GM19395 (cell line): ENCODE data around the gene ZFX.
"Not testable (repeated sequence)": the region's sequence is repeated elsewhere in the genome, so short reads cannot be mapped to it uniquely, and the experiment has no call there.

Source experiments
- ATAC-seq: cut with Tn5 transposase; IDR thresholded peaks from one replicate; pipeline ENCODE4 v1.9.1; 2021; ENCODE audit warnings: mild to moderate bottlenecking, moderate library complexity; ENCODE audit not compliant: unreplicated experiment

ZFX gene

GRCh38 chrX:24149351-24150050 lies at the start of gene ZFX:
Gene ZFX, plus strand, starts transcription at chrX:24149729. Its CDS starts 23,014 bp downstream, at chrX:24172743.
- ATAC-seq, result peak; percentile 45

GRCh38 chrX:24100713-24101112 lies 48.8 kb upstream of the ZFX start:
- no peak for ATAC-seq

GRCh38 chrX:24110069-24110468 lies 39.5 kb upstream of the ZFX start:
- no peak for ATAC-seq

GRCh38 chrX:24113181-24113580 lies 36.3 kb upstream of the ZFX start:
- no peak for ATAC-seq

DNA sequence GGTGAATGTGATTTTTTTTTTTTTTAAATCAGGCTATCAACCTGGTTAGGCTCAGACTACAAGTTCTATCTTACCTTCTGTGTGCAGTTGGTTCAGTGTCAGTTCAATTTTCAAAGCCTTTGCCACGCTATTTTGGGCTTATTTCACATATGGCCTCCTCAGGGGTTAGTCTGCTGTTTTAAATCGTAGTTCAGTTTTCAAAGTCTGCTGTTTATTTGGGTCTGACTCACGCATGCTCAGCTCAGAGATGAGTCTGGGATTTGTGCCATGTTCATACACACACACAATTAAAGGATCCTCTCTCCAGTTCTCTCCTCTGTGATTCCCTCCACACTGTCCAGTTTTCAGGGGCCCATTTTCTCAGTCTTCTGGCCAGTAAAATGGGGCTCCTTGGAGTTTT lies 32.3 kb upstream of the ZFX start:
- no peak for ATAC-seq

GRCh38 chrX:24124244-24124799 lies 25.2 kb upstream of the ZFX start:
- ATAC-seq, result no peak

DNA sequence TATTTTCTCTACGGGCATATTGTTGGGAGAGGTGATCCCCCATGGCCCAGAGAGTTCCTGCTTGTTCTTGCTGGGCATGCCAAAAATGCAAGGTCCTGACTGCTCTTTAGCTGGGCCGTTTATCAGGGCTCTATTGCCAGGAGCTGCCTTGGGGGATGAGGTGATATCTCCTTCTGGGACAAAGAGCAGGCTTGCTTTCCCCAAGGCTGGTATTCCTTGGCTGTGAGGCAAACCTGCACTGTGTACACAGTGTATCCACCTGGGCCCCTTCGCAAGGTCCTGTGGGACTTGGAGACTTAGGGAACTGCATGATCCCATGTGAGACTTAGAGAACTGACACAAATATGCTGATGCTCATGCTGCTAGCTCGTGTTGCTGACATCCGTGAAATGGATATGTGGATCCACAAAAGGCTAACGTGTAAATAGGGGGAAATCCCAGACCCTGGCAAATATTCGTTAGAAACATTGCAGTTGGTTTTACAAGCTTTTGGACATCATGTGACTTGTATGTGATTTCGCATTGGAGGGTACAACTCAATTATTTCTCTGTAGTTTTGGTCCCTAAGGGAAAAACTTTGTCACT lies 24.4 kb upstream of the ZFX start:
- ATAC-seq, result no peak

GRCh38 chrX:24131476-24131875 lies 18.1 kb upstream of the ZFX start:
- ATAC-seq, result no peak

DNA sequence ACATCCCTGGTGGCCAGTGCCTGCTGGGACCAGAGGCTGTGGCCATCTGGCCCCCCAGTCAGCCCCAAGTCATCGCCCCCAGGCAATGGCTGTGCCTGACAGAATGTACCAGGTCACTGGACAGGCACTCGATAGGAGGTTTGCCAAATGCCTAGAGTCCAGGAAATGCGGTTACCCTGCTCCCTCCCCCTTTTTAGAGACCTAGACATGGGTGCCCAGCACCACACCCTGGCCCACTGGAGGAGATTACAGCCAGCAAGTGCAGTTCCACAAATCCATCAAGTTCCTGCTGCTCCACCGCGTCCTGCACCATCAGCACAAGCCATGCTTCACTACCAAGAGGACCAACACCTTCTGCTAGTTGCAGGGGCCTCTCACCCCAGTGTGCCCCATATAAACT lies 16.2 kb upstream of the ZFX start:
- no peak for ATAC-seq

- not testable (repeated sequence) for ATAC-seq
Measured at GRCh38 chrX:24135768-24136167, 13.8 kb upstream of the ZFX start.

DNA sequence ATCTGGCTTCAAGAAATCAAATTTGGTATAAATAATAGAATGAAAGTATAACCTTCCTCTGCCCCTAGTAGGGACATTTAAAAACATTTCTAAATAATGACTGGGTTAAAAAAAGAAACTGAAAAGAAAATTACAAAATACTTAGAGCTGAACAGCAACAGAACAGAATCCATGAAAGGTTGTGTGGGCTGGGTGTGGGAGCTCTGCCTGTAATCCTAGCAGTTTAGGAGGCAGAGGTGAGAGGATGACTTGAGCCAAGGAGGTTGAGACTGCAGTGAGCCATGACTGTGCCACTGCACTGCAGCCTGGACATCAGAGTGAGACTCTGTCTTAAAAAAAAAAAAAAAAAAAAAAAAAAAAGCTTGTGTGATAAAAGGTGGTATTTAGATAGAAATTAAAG lies 12.3 kb upstream of the ZFX start:
- no peak for ATAC-seq

DNA sequence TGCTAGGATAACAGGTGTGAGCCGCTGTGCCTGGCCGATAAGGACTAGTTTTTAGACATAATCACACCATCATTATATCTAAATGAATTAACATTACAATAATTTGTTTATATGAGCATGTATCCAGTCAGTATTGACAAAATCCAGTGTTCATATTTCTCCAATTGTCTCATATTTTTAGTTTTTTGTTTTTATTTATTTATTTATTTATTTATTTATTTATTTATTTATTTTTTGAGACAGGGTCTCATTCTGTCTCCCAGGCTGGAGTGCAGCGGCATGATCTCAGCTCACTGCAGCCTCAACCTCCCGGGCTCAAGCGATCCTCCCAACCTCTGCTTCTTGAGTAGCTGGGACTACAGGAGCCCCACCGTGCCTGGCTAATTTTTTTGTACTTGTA lies 5.5 kb upstream of the ZFX start:
- not testable (repeated sequence) for ATAC-seq

DNA sequence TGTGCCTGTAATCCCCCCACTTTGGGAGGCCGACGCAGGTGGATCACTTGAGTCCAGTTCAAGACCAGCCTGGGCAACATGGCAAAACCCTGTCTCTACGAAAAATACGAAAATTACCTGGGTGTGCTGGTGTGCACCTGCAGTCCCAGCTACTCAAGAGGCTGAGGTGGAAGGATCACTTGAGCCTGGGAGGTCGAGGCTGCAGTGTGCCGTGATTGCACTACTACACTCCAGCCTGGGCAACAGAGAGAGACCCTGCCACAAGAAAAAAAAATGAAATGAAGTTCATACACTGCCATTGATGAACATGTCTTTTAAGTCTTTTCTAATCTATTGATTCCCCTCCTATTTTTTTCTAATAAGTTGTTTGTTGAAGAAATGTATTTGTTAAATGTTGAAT lies 5.0 kb upstream of the ZFX start:
- no peak for ATAC-seq

DNA sequence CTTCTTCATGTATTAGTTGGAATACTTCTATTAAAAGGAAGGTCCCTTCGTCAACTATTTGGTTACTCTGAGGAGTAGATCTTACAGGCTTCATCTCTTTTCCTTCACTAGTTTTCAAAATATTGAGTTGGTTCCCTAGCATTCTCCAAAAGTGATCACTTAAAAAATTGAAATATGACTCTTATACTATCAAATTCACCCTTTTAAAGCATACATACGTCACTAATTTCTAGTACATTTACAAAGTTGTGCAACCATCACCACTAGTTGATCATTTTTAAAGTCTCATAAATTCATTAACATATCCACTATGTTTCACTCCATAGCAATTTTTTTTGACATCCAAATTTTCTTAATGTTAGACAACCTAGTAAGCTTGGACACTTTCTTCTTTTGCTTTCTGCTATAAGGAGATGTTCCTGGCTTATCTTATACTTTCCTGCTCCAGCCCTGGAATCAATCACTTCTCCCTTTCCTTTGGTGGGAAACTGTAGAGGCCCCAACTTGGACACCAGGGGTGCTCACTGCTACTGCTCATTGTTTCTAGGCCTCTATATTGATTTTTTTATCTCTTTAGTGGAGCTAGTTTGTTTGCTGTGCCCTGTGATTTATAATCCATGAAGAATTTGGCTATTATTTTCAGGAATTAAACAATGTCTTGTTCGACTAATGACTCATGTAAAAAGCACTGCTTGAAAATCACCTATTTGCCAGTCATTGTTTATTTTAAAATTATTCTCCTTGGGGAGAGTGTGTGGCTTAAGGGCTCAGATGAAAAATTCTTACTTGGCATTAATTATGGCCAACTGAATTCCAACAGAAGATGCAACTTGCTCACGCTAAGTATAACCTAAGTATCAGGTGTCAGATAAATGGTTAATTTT lies 4.0 kb upstream of the ZFX start:
- no peak for ATAC-seq

DNA sequence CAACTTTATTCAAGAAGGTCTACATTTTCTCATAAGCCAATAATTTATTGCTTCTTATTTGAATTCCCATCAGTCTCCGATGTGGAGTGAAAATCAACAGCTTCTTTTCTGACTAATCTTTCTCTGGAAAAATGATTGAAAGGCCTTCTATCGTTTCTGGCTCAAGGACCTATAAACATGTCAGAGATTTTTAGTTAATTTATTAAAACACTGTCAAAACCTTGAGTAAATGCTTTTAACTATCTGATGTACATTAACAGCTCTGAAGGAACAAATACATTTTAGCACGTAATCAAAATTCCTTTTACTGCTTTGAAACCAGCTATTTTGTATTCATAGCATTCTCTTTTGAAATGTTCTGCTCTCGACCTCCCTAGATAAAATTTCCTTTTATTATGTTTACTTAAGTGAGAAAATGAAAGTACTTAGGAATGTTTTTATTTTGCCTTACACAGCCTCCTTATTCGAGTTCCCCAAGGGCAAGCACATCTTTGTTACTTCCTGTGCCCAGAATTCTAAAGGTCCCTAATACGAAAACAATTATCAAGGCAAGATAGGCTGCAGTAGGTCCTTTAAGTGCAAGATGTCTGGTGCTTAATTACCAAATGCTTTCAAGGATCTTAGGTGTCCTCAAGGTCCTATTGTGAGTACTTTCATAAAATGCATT lies 3.1 kb upstream of the ZFX start:
- no peak for ATAC-seq

DNA sequence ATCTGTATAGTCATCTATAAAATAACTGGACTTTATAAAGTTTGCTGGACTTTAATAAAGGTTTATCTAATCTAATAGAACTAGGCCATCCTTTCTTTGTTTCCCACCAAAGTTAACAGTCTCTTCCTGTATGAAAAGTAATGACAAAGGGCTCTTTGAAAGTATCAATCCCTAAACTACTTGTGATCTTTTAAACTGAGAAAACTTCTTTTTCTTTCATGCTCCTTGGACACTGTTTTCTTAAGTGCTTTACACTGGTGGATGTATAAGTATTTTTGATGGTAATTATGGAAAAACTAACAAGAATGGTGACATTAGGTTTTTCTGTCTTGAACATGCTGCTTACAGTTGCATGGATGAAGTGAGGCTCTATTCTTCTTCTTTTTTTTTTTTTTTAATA lies 2.4 kb upstream of the ZFX start:
- ATAC-seq, result no peak

- ATAC-seq, result no peak
Measured at GRCh38 chrX:24148121-24148520, 1.4 kb upstream of the ZFX start.

DNA sequence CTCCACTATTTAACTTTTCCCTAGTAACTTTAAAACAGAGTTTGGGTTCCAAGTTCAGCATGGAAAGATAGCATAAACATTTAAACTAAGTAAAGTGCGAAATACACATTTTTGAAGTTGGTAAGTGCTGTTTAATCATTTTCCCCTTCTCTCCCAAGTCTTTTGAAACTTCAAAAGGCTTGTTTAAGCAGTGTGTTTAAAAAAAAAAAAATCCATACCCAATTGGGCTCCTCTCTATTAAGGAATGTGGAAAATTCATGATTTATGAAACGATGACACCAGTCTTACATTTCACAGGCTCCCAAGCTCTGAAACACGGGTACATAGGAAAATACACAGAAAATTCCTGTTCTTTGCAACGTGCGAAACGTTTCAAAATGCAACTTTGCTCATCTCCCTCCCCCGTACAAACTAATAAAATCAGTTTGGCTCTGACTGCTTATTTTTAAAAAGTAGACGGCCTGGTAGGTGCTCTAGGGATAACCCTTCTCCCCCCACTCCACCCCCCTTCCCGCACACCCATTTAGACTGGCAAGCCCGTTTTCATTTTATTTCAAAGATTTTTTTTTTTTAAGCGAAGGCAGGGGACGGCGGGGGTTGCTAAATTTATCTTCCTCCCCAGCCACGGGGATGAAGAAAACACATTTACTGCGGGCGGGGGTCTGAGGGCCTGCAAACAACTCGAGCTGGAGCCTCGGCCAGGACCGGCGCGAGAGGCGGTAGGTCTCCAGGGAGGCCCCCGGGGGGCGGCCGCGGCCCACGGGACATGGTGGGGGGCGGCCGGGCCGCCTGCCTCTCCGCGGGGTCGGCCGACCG lies 786 bp upstream of the ZFX start:
- peak; percentile 5 for ATAC-seq

GRCh38 chrX:24150051-24150790 lies 692 bp downstream of the ZFX start:
- ATAC-seq, result peak; percentile 74

DNA sequence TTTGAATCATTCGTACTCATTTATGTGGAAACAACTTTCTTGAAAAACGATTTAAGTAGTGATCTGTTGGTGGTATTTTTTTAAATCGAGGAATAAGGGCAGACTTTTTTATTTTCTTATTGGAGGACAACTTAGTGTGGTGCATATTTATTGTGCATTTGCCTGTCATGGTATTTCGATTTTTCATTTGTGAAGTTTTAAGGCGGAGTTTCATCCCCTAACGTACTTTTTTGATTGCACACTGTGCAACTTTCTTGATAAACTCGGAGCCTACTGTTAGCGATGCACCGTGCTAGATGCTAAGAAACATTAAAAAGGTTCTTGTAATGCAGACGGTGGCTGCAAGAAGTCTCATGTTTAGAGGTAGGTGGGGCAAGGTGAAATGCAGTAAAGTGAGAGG lies 1.4 kb downstream of the ZFX start:
- ATAC-seq, result no peak
